Measurements from ENCODE around the gene OR2A1. TPM values are rescaled to one million over a fixed set of nuclear protein-coding genes. Genes with fewer than 3 reads are reported as not detected.
"Not testable (repeated sequence)": the region's sequence is repeated elsewhere in the genome, so short reads cannot be mapped to it uniquely, and the experiment has no call there.

The OR2A1 gene
- not detected for total RNA-seq

- H3K27me3 Mint-ChIP-seq (ENCODE audit: low read depth); ATAC-seq; DNase-seq; CTCF ChIA-PET; H3K27ac Mint-ChIP-seq; H3K4me3 Mint-ChIP-seq; H3K4me1 Mint-ChIP-seq (ENCODE audit: low read depth); POLR2A ChIA-PET; H3K9me3 Mint-ChIP-seq (ENCODE audit: insufficient read depth); H3K36me3 Mint-ChIP-seq (ENCODE audit: low read depth): not testable (repeated sequence)
Observed at GRCh38 chr7:144311872-144312469, at the start of gene OR2A1. OR2A1 (plus strand) TSS chr7:144312419; CDS start chr7:144318125, 5,706 bp downstream.

GRCh38 chr7:144264692-144265091 is 47.5 kb upstream of the OR2A1 start, which contains the start of gene OR2A7:
OR2A7 (minus strand) TSS chr7:144264792; CDS start chr7:144259628, 5,164 bp downstream.
- DNase-seq; H3K4me1 Mint-ChIP-seq (ENCODE audit: low read depth); H3K36me3 Mint-ChIP-seq (ENCODE audit: low read depth); H3K4me3 Mint-ChIP-seq; H3K27me3 Mint-ChIP-seq (ENCODE audit: low read depth); CTCF ChIA-PET; H3K27ac Mint-ChIP-seq; H3K9me3 Mint-ChIP-seq (ENCODE audit: insufficient read depth); ATAC-seq; POLR2A ChIA-PET: not testable (repeated sequence)

- H3K9me3 Mint-ChIP-seq (ENCODE audit: insufficient read depth); POLR2A ChIA-PET; H3K4me3 Mint-ChIP-seq; H3K36me3 Mint-ChIP-seq (ENCODE audit: low read depth); CTCF ChIA-PET; H3K27me3 Mint-ChIP-seq (ENCODE audit: low read depth); H3K4me1 Mint-ChIP-seq (ENCODE audit: low read depth); DNase-seq; H3K27ac Mint-ChIP-seq; ATAC-seq: not testable (repeated sequence)
Observed at GRCh38 chr7:144269188-144269587, 43.0 kb upstream of the OR2A1 start, which contains the start of gene CTAGE8. CTAGE8 (minus strand) TSS chr7:144269288; CDS start chr7:144269250, 38 bp downstream.

- POLR2A ChIA-PET; H3K9me3 Mint-ChIP-seq (ENCODE audit: insufficient read depth); H3K36me3 Mint-ChIP-seq (ENCODE audit: low read depth); H3K27me3 Mint-ChIP-seq (ENCODE audit: low read depth); H3K4me1 Mint-ChIP-seq (ENCODE audit: low read depth); H3K4me3 Mint-ChIP-seq; ATAC-seq; H3K27ac Mint-ChIP-seq; DNase-seq; CTCF ChIA-PET: not testable (repeated sequence)
Observed at GRCh38 chr7:144275281-144275680, 36.9 kb upstream of the OR2A1 start.

GRCh38 chr7:144280010-144280409 is 32.2 kb upstream of the OR2A1 start:
- H3K9me3 Mint-ChIP-seq (ENCODE audit: insufficient read depth); H3K4me3 Mint-ChIP-seq; POLR2A ChIA-PET; H3K27me3 Mint-ChIP-seq (ENCODE audit: low read depth); ATAC-seq; H3K36me3 Mint-ChIP-seq (ENCODE audit: low read depth); CTCF ChIA-PET; H3K27ac Mint-ChIP-seq; DNase-seq; H3K4me1 Mint-ChIP-seq (ENCODE audit: low read depth): not testable (repeated sequence)

GRCh38 chr7:144281981-144282380 is 30.2 kb upstream of the OR2A1 start:
- DNase-seq; H3K4me3 Mint-ChIP-seq; H3K27me3 Mint-ChIP-seq (ENCODE audit: low read depth); ATAC-seq; POLR2A ChIA-PET; H3K36me3 Mint-ChIP-seq (ENCODE audit: low read depth); H3K9me3 Mint-ChIP-seq (ENCODE audit: insufficient read depth); CTCF ChIA-PET; H3K27ac Mint-ChIP-seq; H3K4me1 Mint-ChIP-seq (ENCODE audit: low read depth): not testable (repeated sequence)

- H3K27ac Mint-ChIP-seq; POLR2A ChIA-PET; CTCF ChIA-PET; DNase-seq; ATAC-seq; H3K27me3 Mint-ChIP-seq (ENCODE audit: low read depth); H3K4me3 Mint-ChIP-seq; H3K9me3 Mint-ChIP-seq (ENCODE audit: insufficient read depth); H3K4me1 Mint-ChIP-seq (ENCODE audit: low read depth); H3K36me3 Mint-ChIP-seq (ENCODE audit: low read depth): not testable (repeated sequence)
Observed at GRCh38 chr7:144282490-144282889, 29.7 kb upstream of the OR2A1 start.

GRCh38 chr7:144283716-144284115 is 28.5 kb upstream of the OR2A1 start:
- ATAC-seq; DNase-seq; H3K27me3 Mint-ChIP-seq (ENCODE audit: low read depth); CTCF ChIA-PET; POLR2A ChIA-PET; H3K36me3 Mint-ChIP-seq (ENCODE audit: low read depth); H3K4me1 Mint-ChIP-seq (ENCODE audit: low read depth); H3K9me3 Mint-ChIP-seq (ENCODE audit: insufficient read depth); H3K27ac Mint-ChIP-seq; H3K4me3 Mint-ChIP-seq: not testable (repeated sequence)

GRCh38 chr7:144287171-144287784 is 24.9 kb upstream of the OR2A1 start:
- H3K27ac Mint-ChIP-seq; H3K4me1 Mint-ChIP-seq (ENCODE audit: low read depth); CTCF ChIA-PET; POLR2A ChIA-PET; DNase-seq; H3K36me3 Mint-ChIP-seq (ENCODE audit: low read depth); H3K27me3 Mint-ChIP-seq (ENCODE audit: low read depth); H3K9me3 Mint-ChIP-seq (ENCODE audit: insufficient read depth); H3K4me3 Mint-ChIP-seq: not testable (repeated sequence)
- peak; percentile 46 for ATAC-seq

GRCh38 chr7:144291607-144292006 is 20.6 kb upstream of the OR2A1 start:
- H3K4me3 Mint-ChIP-seq; H3K27me3 Mint-ChIP-seq (ENCODE audit: low read depth); H3K36me3 Mint-ChIP-seq (ENCODE audit: low read depth); ATAC-seq; H3K9me3 Mint-ChIP-seq (ENCODE audit: insufficient read depth); POLR2A ChIA-PET; DNase-seq; H3K4me1 Mint-ChIP-seq (ENCODE audit: low read depth); CTCF ChIA-PET; H3K27ac Mint-ChIP-seq: not testable (repeated sequence)

GRCh38 chr7:144292384-144293161 is 19.6 kb upstream of the OR2A1 start:
- H3K4me3 Mint-ChIP-seq; DNase-seq; CTCF ChIA-PET; H3K27ac Mint-ChIP-seq; POLR2A ChIA-PET; H3K9me3 Mint-ChIP-seq (ENCODE audit: insufficient read depth); H3K4me1 Mint-ChIP-seq (ENCODE audit: low read depth); ATAC-seq; H3K36me3 Mint-ChIP-seq (ENCODE audit: low read depth); H3K27me3 Mint-ChIP-seq (ENCODE audit: low read depth): not testable (repeated sequence)

GRCh38 chr7:144293794-144294499 is 18.3 kb upstream of the OR2A1 start:
- H3K9me3 Mint-ChIP-seq (ENCODE audit: insufficient read depth); DNase-seq; H3K27me3 Mint-ChIP-seq (ENCODE audit: low read depth); H3K27ac Mint-ChIP-seq; H3K36me3 Mint-ChIP-seq (ENCODE audit: low read depth); H3K4me3 Mint-ChIP-seq; H3K4me1 Mint-ChIP-seq (ENCODE audit: low read depth); CTCF ChIA-PET; POLR2A ChIA-PET: not testable (repeated sequence)
- peak; percentile 88 for ATAC-seq

All from activated CD8-positive, alpha-beta T cell treated with anti-CD3 and anti-CD28 coated beads, Interleukin-2, amount 10 ng/mL, durations not matched to agents 7 days and 5 days (primary cell).